ENCODE data around the gene ATP10B. TPM values are rescaled to one million over a fixed set of nuclear protein-coding genes. Genes with fewer than 3 reads are reported as not detected.

The ATP10B gene
- total and polyA plus RNA-seq, 4 donors, result 0.08 to 7.2 (median 0.53) TPM

GRCh38 chr5:160573318-160573717 lies 278.7 kb downstream of the ATP10B start:
- no peak overlapping the region for H3K9ac ChIP-seq (ENCODE audit: insufficient read depth in 1 of 2, low read length in 2 of 2)
- no peak for TF ChIP-seq CTCF (IDR thresholded peaks at IDR 0.05; ENCODE audit: control extremely low read depth, extremely low read depth)
- H3K27ac ChIP-seq (ENCODE audit: low read depth in 1 of 2, low read length in 1 of 2), result no peak overlapping the region
- H3K36me3 ChIP-seq (ENCODE audit: control insufficient read depth in 4 of 4, insufficient read depth in 4 of 4, low read length in 4 of 4), result no peaks in the 10 kb centered on the region
- no peaks in the 10 kb centered on the region for H3K4me1 ChIP-seq (ENCODE audit: control insufficient read depth in 5 of 5, insufficient read depth in 5 of 5, low read length in 5 of 5)
- ATAC-seq (ENCODE audit: insufficient read depth, low FRiP score) (no peak), DNase-seq (no peak)
- WGBS, 2 donors, result 94 to 98% methylated on average over 3 of the region's 3 CpGs
- H3K4me3 ChIP-seq, result no peak overlapping the region
- peaks cover 0 to 2% (median under 1%) of the 10 kb centered on the region in 4 donors for H3K9me3 ChIP-seq (ENCODE audit: control insufficient read depth in 4 of 4, insufficient read depth in 3 of 4, low read length in 3 of 4)
- no peaks in the 10 kb centered on the region for H3K27me3 ChIP-seq (ENCODE audit: control insufficient read depth in 3 of 3, insufficient read depth in 3 of 3, low read length in 2 of 3)

GRCh38 chr5:160567031-160567705 lies 284.8 kb downstream of the ATP10B start:
- Histone ChIP-seq H3K36me3 (ENCODE audit: control insufficient read depth in 4 of 4, insufficient read depth in 4 of 4, low read length in 4 of 4) (no peaks in the 10 kb centered on the region), H3K9ac (ENCODE audit: insufficient read depth in 1 of 2, low read length in 2 of 2) (no peak overlapping the region), H3K27ac (ENCODE audit: low read depth in 1 of 2, low read length in 1 of 2) (no peak overlapping the region), H3K9me3 (ENCODE audit: control insufficient read depth in 4 of 4, insufficient read depth in 3 of 4, low read length in 3 of 4) (no peaks in the 10 kb centered on the region), H3K4me1 (ENCODE audit: control insufficient read depth in 5 of 5, insufficient read depth in 5 of 5, low read length in 5 of 5) (no peaks in the 10 kb centered on the region), H3K27me3 (ENCODE audit: control insufficient read depth in 3 of 3, insufficient read depth in 3 of 3, low read length in 2 of 3) (no peaks in the 10 kb centered on the region), H3K4me3 (no peak overlapping the region)
- 71 to 75% methylated on average over 4 of the region's 4 CpGs for WGBS, 2 donors
- TF ChIP-seq CTCF (IDR thresholded peaks at IDR 0.05; ENCODE audit: control extremely low read depth, extremely low read depth), result no peak
- ATAC-seq (ENCODE audit: insufficient read depth, low FRiP score) (no peak), DNase-seq (no peak)

- TF ChIP-seq CTCF (IDR thresholded peaks at IDR 0.05; ENCODE audit: control extremely low read depth, extremely low read depth), result no peak
- DNase-seq (no peak), ATAC-seq (ENCODE audit: insufficient read depth, low FRiP score) (no peak)
- Histone ChIP-seq H3K9me3 (ENCODE audit: control insufficient read depth in 4 of 4, insufficient read depth in 3 of 4, low read length in 3 of 4) (no peaks in the 10 kb centered on the region), H3K4me1 (ENCODE audit: control insufficient read depth in 5 of 5, insufficient read depth in 5 of 5, low read length in 5 of 5) (no peaks in the 10 kb centered on the region), H3K27ac (ENCODE audit: low read depth in 1 of 2, low read length in 1 of 2) (no peak overlapping the region), H3K4me3 (no peak overlapping the region), H3K9ac (ENCODE audit: insufficient read depth in 1 of 2, low read length in 2 of 2) (no peak overlapping the region), H3K36me3 (ENCODE audit: control insufficient read depth in 4 of 4, insufficient read depth in 4 of 4, low read length in 4 of 4) (no peaks in the 10 kb centered on the region), H3K27me3 (ENCODE audit: control insufficient read depth in 3 of 3, insufficient read depth in 3 of 3, low read length in 2 of 3) (no peaks in the 10 kb centered on the region)
- 87 to 88% methylated on average over 8 of the region's 8 CpGs for WGBS, 2 donors
Observed at GRCh38 chr5:160565376-160565775, 286.6 kb downstream of the ATP10B start.

- no peak for DNase-seq
- 84 to 90% methylated on average over 4 of the region's 4 CpGs for WGBS, 2 donors
- no peak for ATAC-seq (ENCODE audit: insufficient read depth, low FRiP score)
Observed at GRCh38 chr5:160556846-160557245, 295.2 kb downstream of the ATP10B start.

More at GRCh38 chr5:160556846-160557245, 295.2 kb downstream of the ATP10B start:
- H3K27me3 ChIP-seq (ENCODE audit: control insufficient read depth in 3 of 3, insufficient read depth in 3 of 3, low read length in 2 of 3), result no peaks in the 10 kb centered on the region
- H3K36me3 ChIP-seq (ENCODE audit: control insufficient read depth in 4 of 4, insufficient read depth in 4 of 4, low read length in 4 of 4), result no peaks in the 10 kb centered on the region
- no peaks in the 10 kb centered on the region for H3K4me1 ChIP-seq (ENCODE audit: control insufficient read depth in 5 of 5, insufficient read depth in 5 of 5, low read length in 5 of 5)
- TF ChIP-seq CTCF (IDR thresholded peaks at IDR 0.05; ENCODE audit: control extremely low read depth, extremely low read depth), result no peak
- no peak overlapping the region for H3K4me3 ChIP-seq
- no peaks in the 10 kb centered on the region for H3K9me3 ChIP-seq (ENCODE audit: control insufficient read depth in 4 of 4, insufficient read depth in 3 of 4, low read length in 3 of 4)
- no peak overlapping the region for H3K9ac ChIP-seq (ENCODE audit: insufficient read depth in 1 of 2, low read length in 2 of 2)
- no peak overlapping the region for H3K27ac ChIP-seq (ENCODE audit: low read depth in 1 of 2, low read length in 1 of 2)
